HS-27A (cell line): ENCODE results near the gene ATF7IP.
"Not testable (repeated sequence)": the region's sequence is repeated elsewhere in the genome, so short reads cannot be mapped to it uniquely, and the experiment has no call there.

Experiments used
- DNase-seq: peaks from one replicate; pipeline ENCODE4 v3.0.0-alpha.2; 2012; ENCODE audit warnings: low read depth, missing footprints

Gene ATF7IP

GRCh38 chr12:14367040-14367661, 1.7 kb downstream of the ATF7IP start:
- DNase-seq: no peak

- no peak for DNase-seq
These were observed 3.8 kb downstream of the ATF7IP start for GRCh38 chr12:14369311-14369710.

DNA sequence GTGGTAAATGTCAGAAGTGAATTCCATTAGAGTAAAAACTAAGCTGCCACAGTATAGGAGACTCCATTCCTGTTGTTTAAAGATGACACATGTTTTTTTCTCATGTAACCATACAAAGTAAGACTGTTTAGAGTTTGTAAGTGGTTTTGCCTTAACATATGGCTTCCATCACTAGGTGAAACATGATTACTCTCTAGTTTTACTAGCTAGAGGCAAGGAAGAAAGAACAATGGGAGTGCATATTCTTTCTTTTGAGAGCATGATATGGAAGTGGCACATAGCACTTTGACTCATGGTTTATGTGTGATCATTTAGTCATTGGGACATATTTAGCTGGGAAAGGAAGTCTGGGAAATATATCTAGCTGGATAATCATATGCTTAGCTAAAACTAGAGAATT, 7.7 kb downstream of the ATF7IP start:
- no peak for DNase-seq

DNA sequence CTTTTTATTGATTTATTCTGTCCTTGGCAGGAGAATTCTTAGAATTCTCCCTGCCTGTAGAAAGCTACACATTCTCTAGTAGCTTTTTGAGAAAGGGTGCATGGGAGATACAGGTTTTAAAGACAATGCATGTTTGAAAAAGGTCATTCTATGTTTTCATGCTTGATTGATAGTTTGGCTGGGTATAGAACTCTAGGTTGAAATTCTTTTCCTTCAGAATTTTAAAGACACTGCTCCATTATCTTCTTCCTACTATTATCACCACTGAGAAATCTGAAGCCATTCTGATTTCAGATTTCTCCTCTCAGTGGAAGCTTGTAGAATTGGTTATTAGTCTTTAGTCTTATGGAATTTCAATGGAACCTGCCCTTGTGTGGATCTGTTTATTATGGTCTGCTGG, 14.0 kb downstream of the ATF7IP start:
- no peak for DNase-seq

DNA sequence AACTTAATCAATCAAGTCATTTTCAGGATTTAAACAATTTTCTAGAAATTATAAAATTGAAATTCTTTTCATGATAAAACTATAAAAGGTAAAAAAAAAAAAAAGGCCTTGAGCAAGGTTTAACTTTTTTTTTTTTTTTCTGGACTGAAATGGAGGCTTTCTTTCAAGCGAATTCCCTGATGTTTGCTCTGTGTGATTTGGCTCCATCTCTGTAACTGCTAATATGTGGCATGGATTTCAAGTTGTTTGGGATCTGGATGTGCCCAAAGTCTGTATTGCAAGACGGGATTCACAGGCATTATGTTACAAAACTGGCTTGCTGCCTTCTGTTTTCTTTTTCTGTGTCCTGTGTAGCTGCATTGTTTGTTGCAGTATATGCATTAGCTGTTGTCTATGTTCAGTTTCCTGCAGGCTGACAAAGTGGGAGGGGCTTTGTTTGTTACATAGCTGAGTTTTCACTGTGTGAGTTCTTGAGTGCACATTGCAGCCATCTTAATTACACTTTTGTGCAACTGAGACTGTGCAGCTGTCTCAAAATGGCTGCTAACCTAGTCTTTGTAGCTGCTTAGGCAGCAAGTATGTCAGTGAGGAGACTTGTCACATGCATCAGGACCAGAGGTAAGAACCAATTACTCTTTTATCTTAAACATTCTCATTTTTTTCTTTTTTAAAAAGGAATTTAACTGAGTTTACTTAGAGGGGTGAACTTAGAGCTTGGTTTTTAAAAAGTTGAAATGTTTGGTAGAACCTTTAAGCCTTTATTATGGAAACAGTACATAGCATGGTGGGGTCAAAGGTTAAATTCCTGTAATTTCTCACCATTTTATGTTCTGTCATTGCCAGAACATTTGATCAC, 19.5 kb downstream of the ATF7IP start:
- DNase-seq: peak; percentile 84

GRCh38 chr12:14387219-14387871, 21.9 kb downstream of the ATF7IP start:
- DNase-seq: no peak

DNA sequence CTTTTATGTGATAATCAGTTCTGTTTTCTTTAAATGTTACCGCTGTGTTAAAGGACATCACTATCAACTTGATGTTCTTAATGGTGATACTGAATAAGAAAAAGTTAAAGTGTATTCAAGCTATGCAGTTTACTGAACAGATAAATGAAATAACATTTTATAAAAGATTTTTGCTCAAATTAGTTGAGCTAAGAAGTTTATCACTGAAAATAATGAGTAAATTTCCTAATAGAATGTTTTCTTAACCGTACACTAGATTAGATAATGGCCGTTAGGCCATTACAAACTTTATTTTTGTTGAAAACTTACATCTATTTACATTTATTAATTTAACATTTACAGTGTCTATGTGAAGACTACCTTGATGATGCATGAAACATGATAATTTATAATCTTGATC, 25.0 kb downstream of the ATF7IP start:
- DNase-seq: no peak

DNA sequence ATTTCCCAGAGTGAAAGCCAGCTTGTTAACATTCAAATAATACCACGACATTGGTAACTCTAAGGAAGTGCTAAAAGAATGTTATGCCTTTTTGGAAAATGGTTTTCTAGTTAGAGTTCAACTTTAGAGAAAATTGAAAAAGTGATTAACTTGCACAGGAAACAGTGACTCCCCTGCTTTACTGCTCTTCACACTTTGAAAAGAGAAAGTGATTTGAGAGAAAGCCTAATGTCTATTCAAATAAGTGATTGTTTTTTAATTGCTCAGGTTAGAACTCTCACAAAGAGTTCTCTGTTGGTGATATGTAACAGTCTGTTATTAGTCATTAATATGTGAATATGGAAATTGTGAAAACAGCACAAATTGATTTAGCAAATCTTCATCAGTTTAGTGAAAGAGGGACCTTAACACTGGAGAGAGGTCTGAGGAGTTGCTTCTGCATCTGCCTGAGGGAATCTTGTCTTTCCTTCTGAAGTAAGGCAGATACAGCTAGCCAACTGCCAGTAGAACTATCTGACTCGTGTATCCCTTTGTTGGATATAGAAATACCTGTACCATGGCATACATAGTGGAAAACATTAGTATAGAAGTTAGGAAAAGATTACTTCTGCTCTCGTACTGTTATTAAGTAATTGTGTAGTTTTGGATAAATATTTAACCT, 25.5 kb downstream of the ATF7IP start:
- no peak for DNase-seq

- no peak for DNase-seq
These were observed 28.3 kb downstream of the ATF7IP start for GRCh38 chr12:14393751-14394150.

DNA sequence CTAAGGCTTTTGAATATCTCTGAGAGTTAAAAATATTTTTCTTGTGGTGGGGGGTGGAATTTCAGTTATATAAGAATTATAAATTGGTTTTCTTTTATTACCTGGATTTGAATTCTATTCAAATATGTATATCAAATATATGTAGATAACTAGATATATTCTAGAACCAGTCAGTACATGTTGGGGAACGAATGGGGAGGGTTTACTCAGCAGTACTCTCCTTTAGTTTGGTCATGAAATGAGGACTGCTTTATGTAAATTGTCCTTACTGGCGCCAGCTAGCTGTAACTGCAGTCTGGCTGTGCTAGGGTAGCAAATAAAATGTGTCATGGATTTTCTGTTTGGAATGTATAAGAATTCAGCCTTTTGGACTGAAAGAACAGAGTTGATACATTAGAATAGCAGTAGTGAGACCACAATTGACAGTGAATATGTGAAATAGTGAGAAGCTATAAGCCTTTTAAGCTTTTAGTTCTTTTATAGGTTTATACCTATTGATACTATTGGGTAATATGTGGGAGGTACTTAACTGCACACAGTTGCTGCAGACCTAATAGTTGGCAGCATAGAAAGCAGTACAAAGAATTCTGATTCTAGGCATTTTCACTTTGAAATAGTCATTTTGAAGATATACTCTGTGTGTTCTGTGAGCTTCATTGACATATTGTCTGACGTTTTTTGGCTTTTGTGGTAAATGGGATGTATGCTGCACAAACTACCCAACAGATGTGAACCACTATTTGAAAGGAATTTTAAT, 29.0 kb downstream of the ATF7IP start:
- DNase-seq: no peak

DNA sequence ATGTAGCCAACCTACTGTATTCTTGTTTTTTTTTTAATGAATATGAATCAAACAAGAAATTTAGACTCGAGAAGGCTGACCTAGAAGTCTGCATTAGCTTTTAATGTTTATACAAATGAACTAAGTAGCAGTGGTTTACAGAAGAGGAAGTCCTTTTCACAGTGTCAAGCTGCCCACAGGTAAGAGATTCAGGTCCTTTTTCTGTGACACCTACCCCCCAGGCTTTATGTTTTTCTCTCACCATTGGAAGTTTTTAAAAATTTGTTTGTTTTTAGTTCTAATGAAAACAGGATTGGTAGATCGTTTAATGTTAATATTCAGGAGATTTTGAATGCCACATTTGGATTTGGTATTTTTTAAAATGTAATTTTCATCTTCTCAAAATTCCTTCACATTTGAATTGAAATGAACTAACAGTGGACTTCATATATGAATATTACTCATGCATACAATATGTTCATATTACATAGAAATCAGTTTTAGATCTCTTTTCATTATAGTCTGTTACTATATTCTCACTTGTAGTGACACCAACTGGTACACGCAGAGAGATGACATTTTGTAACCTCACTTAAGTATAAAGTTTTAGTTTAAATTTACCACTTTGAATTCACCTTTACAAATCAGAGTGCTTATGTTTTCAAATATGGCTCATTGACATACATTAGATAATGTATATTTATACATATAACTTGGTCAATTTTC, 29.7 kb downstream of the ATF7IP start:
- no peak for DNase-seq

DNA sequence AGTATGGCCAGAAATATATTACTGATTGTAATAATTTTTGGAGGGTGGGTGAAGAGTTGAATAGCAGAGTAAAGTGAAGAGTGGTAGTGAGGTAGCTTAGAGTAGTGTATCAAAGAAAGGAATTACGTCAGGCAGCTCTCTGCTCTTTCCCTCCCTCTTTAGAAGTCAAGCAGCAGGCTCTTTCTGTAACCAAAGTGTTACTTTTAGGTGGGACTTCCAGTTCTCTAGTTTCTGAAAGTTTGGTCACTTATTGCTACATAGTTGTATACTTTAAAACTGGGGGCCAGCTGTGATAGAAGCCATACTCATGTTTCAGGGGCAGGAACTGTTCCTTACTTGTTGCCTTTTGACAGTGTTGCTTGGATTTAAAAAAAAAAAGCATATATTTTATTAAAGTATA, 30.6 kb downstream of the ATF7IP start:
- DNase-seq: no peak

GRCh38 chr12:14399871-14400270, 34.4 kb downstream of the ATF7IP start:
- DNase-seq: no peak

DNA sequence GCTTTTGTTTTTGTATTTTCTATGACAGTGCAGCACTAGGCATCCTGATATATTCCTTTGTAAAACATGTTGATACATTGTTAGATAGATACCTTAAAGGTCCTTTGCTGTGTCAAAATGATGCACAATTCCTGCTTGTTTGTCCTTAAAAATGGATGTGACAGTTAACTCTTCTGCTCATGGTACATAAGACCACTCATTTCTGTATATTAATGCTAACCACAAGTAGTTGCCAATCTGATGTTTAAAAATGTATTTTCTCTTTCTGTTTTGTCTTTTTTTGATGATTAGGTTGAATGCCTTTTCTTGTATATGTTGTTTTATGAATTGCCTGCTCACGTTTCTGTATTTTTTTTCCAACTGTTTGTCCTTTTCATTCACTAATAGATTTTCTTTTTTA, 35.1 kb downstream of the ATF7IP start:
- DNase-seq: no peak

- not testable (repeated sequence) for DNase-seq
These were observed 35.8 kb downstream of the ATF7IP start for GRCh38 chr12:14401267-14401666.

- no peak for DNase-seq
These were observed 37.2 kb downstream of the ATF7IP start for GRCh38 chr12:14402697-14403096.

DNA sequence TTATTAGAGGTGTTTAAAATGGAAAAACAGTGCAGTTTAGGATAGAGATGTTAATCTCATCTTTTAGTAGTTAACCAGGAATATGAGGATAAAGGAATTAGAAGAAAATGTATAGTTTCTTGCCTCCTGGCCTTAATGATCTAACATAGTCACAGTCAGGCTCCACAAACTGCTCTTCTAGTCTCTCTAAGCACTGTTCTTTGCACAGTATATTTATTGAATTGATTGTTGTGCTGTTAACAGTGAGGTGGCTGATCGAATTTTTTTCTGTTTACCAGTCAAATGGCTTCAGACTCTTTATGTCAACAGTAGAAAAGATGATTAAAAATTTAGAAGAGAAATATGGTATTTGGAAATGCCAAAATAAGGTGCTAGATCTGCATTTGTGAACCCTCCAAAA, 37.8 kb downstream of the ATF7IP start:
- no peak for DNase-seq

GRCh38 chr12:14403711-14404196, 38.3 kb downstream of the ATF7IP start:
- peak; percentile 62 for DNase-seq

- not testable (repeated sequence) for DNase-seq
These were observed 39.9 kb downstream of the ATF7IP start for GRCh38 chr12:14405407-14405806.

- DNase-seq: no peak
These were observed 42.7 kb downstream of the ATF7IP start for GRCh38 chr12:14408208-14408607.

GRCh38 chr12:14410177-14410576, 44.7 kb downstream of the ATF7IP start:
- DNase-seq: no peak
